Measurements from ENCODE around the gene ALX3. TPM values are rescaled to one million over a fixed set of nuclear protein-coding genes. Genes with fewer than 3 reads are reported as not detected.

ALX3 gene
- total RNA-seq, 2 donors from 2014 or later = not detected

- Mint-ChIP-seq H3K4me1 (peaks cover 9% of the 10 kb centered on the region), H3K4me3 (peak overlapping the region; percentile 47), H3K9me3 (no peaks in the 10 kb centered on the region), H3K27ac (no peak overlapping the region), H3K27me3 (ENCODE audit: insufficient read depth) (peaks cover 84% of the 10 kb centered on the region), H3K36me3 (ENCODE audit: low read depth) (no peaks in the 10 kb centered on the region)
- 14 to 31% methylated on average over 7 to 23 of the region's 23 CpGs for WGBS, 2 experiments (ENCODE audit: insufficient coverage in 1 of 2, insufficient read length in 1 of 2)
- Histone ChIP-seq H3K36me3 (ENCODE audit: control insufficient read depth, insufficient read depth, low read length) (no peaks in the 10 kb centered on the region), H3K9me3 (ENCODE audit: control insufficient read depth, low read length) (no peaks in the 10 kb centered on the region), H3K9ac (ENCODE audit: extremely low read depth, low read length, poor library complexity, severe bottlenecking) (no peak overlapping the region), H3K27ac (ENCODE audit: low read depth, low read length) (no peak overlapping the region), H3K27me3 (ENCODE audit: control insufficient read depth, insufficient read depth, low read length, poor library complexity, severe bottlenecking) (peaks cover 74% of the 10 kb centered on the region), H3K4me3 (ENCODE audit: low read length) (peak overlapping the region; percentile 45), H3K4me1 (ENCODE audit: control insufficient read depth, insufficient read depth, low read length) (no peaks in the 10 kb centered on the region)
- DNase-seq = peak; percentile 80
- TF ChIP-seq, protein P1, sequence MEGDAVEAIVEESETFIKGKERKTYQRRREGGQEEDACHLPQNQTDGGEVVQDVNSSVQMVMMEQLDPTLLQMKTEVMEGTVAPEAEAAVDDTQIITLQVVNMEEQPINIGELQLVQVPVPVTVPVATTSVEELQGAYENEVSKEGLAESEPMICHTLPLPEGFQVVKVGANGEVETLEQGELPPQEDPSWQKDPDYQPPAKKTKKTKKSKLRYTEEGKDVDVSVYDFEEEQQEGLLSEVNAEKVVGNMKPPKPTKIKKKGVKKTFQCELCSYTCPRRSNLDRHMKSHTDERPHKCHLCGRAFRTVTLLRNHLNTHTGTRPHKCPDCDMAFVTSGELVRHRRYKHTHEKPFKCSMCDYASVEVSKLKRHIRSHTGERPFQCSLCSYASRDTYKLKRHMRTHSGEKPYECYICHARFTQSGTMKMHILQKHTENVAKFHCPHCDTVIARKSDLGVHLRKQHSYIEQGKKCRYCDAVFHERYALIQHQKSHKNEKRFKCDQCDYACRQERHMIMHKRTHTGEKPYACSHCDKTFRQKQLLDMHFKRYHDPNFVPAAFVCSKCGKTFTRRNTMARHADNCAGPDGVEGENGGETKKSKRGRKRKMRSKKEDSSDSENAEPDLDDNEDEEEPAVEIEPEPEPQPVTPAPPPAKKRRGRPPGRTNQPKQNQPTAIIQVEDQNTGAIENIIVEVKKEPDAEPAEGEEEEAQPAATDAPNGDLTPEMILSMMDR (conservative IDR thresholded peaks at IDR 0.05) = no peak
These were observed 3.0 kb downstream of the ALX3 start for GRCh38 chr1:110067479-110067892.

- Histone ChIP-seq H3K27me3 (ENCODE audit: control insufficient read depth, insufficient read depth, low read length, poor library complexity, severe bottlenecking) (peaks cover 58% of the 10 kb centered on the region), H3K36me3 (ENCODE audit: control insufficient read depth, insufficient read depth, low read length) (no peaks in the 10 kb centered on the region), H3K4me1 (ENCODE audit: control insufficient read depth, insufficient read depth, low read length) (no peaks in the 10 kb centered on the region), H3K9me3 (ENCODE audit: control insufficient read depth, low read length) (no peaks in the 10 kb centered on the region), H3K4me3 (ENCODE audit: low read length) (no peak overlapping the region), H3K27ac (ENCODE audit: low read depth, low read length) (no peak overlapping the region), H3K9ac (ENCODE audit: extremely low read depth, low read length, poor library complexity, severe bottlenecking) (no peak overlapping the region)
- 87 to 100% methylated on average over 1 to 5 of the region's 5 CpGs for WGBS, 2 experiments (ENCODE audit: insufficient coverage in 1 of 2, insufficient read length in 1 of 2)
- H3K36me3 Mint-ChIP-seq (ENCODE audit: low read depth) = peaks cover 5% of the 10 kb centered on the region
- peaks cover 68% of the 10 kb centered on the region for H3K27me3 Mint-ChIP-seq (ENCODE audit: insufficient read depth)
- H3K4me3 Mint-ChIP-seq = no peak overlapping the region
- H3K27ac Mint-ChIP-seq = no peak overlapping the region
- DNase-seq = no peak
- TF ChIP-seq, protein P1 (conservative IDR thresholded peaks at IDR 0.05) = no peak
- H3K4me1 Mint-ChIP-seq = peaks cover 9% of the 10 kb centered on the region
- H3K9me3 Mint-ChIP-seq = no peaks in the 10 kb centered on the region
These were observed 4.6 kb downstream of the ALX3 start for GRCh38 chr1:110065841-110066240.

GRCh38 chr1:110064576-110065337 lies 5.7 kb downstream of the ALX3 start:
- H3K27ac Mint-ChIP-seq = no peak overlapping the region
- Histone ChIP-seq H3K4me1 (ENCODE audit: control insufficient read depth, insufficient read depth, low read length) (no peaks in the 10 kb centered on the region), H3K27ac (ENCODE audit: low read depth, low read length) (no peak overlapping the region), H3K9ac (ENCODE audit: extremely low read depth, low read length, poor library complexity, severe bottlenecking) (no peak overlapping the region), H3K4me3 (ENCODE audit: low read length) (no peak overlapping the region), H3K27me3 (ENCODE audit: control insufficient read depth, insufficient read depth, low read length, poor library complexity, severe bottlenecking) (peaks cover 48% of the 10 kb centered on the region), H3K36me3 (ENCODE audit: control insufficient read depth, insufficient read depth, low read length) (peaks cover 10% of the 10 kb centered on the region), H3K9me3 (ENCODE audit: control insufficient read depth, low read length) (no peaks in the 10 kb centered on the region)
- peaks cover 60% of the 10 kb centered on the region for H3K27me3 Mint-ChIP-seq (ENCODE audit: insufficient read depth)
- TF ChIP-seq, protein P1 (conservative IDR thresholded peaks at IDR 0.05) = no peak
- DNase-seq = no peak
- H3K4me1 Mint-ChIP-seq = peaks cover 8% of the 10 kb centered on the region
- no peak overlapping the region for H3K4me3 Mint-ChIP-seq
- H3K36me3 Mint-ChIP-seq (ENCODE audit: low read depth) = peaks cover 11% of the 10 kb centered on the region
- 93 to 100% methylated on average over 4 to 16 of the region's 18 CpGs for WGBS, 2 experiments (ENCODE audit: insufficient coverage in 1 of 2, insufficient read length in 1 of 2)
- no peaks in the 10 kb centered on the region for H3K9me3 Mint-ChIP-seq

Measured in endodermal cell (in vitro differentiated cells).